Endodermal cell (in vitro differentiated cells): ENCODE measurements around the gene SPATA32. TPM values are rescaled to one million over a fixed set of nuclear protein-coding genes. Genes with fewer than 3 reads are reported as not detected.

Experiments
- DNase-seq: peaks from one replicate; pipeline ENCODE4 v3.0.0-alpha.2; 2017
- H3K27ac ChIP-seq: 2 replicates; pipeline ENCODE4 v1.5.1; 2013; ENCODE audit warnings: mild to moderate bottlenecking, low read depth, low read length, moderate library complexity
- H3K27me3 ChIP-seq: 2 replicates; pipeline ENCODE4 v1.6.1; 2013; ENCODE audit warnings: mild to moderate bottlenecking, low read length, moderate library complexity; ENCODE audit not compliant: insufficient read depth, control insufficient read depth, poor library complexity, severe bottlenecking
- H3K36me3 ChIP-seq: 2 replicates; pipeline ENCODE4 v1.7.0; 2013; ENCODE audit warnings: mild to moderate bottlenecking, low read length, moderate library complexity; ENCODE audit not compliant: control insufficient read depth, insufficient read depth
- H3K4me1 ChIP-seq: one replicate; pipeline ENCODE4 v1.7.0; 2013; ENCODE audit warnings: low read length; ENCODE audit not compliant: control insufficient read depth, insufficient read depth
- H3K4me3 ChIP-seq: 2 replicates; pipeline ENCODE4 v1.5.1; 2013; ENCODE audit warnings: mild to moderate bottlenecking, low read length, moderate library complexity
- H3K9ac ChIP-seq: 2 replicates; pipeline ENCODE4 v1.6.1; 2013; ENCODE audit warnings: mild to moderate bottlenecking, low read length, moderate library complexity; ENCODE audit not compliant: poor library complexity, severe bottlenecking; ENCODE audit errors: extremely low read depth
- H3K9me3 ChIP-seq: 2 replicates; pipeline ENCODE4 v1.6.1; 2013; ENCODE audit warnings: mild to moderate bottlenecking, low read length, moderate library complexity; ENCODE audit not compliant: control insufficient read depth
- H3K27ac Mint-ChIP-seq: 2 replicates; pipeline ENCODE4 v1.8.0; 2020; ENCODE audit warnings: mixed read lengths
- H3K27me3 Mint-ChIP-seq: 2 replicates; pipeline ENCODE4 v1.8.0; 2021; ENCODE audit warnings: mild to moderate bottlenecking, mixed read lengths; ENCODE audit not compliant: insufficient read depth
- H3K36me3 Mint-ChIP-seq: 2 replicates; pipeline ENCODE4 v1.8.0; 2020; ENCODE audit warnings: low read depth, mixed read lengths
- H3K4me1 Mint-ChIP-seq: 2 replicates; pipeline ENCODE4 v1.8.0; 2020; ENCODE audit warnings: mixed read lengths
- H3K4me3 Mint-ChIP-seq: 2 replicates; pipeline ENCODE4 v1.8.0; 2020; ENCODE audit warnings: mild to moderate bottlenecking, moderate library complexity, mixed read lengths
- H3K9me3 Mint-ChIP-seq: 2 replicates; pipeline ENCODE4 v1.8.0; 2020; ENCODE audit warnings: mild to moderate bottlenecking, mixed read lengths
- WGBS, 2 experiments: methylation state at CpG; one replicate each; pipeline versions ENCODE4 v1.1.5 to v1.1.7; 2013; ENCODE audit warnings: missing lambda C conversion rate in 2 of 2, mixed read lengths in 1 of 2; ENCODE audit not compliant: insufficient coverage in 1 of 2, insufficient read length in 1 of 2; 5-methylcytosine and 5-hydroxymethylcytosine counted together
- total RNA-seq, 2 donors: library from RNA; stranded (reverse); fragmentation: NEBNext Ultra II Directional in 1 of 2; extraction: Animal tissue kit (Norgen Biotek cat#: 25700) in 1 of 2; gene quantifications; 2 replicates in 1 of 2; 3 replicates in 1 of 2; pipeline ENCODE4 v1.2.1, GENCODE V29; 2021
- TF ChIP-seq, protein P1 (sequence below): fragments of 200-600 bp; sonication (generic); conservative IDR thresholded peaks from 2 replicates; pipeline ENCODE4 v1.5.0; 2021; ENCODE audit warnings: antibody characterized with exemption, mild to moderate bottlenecking

The SPATA32 gene
- total RNA-seq, 2 donors from 2014 or later: 0.18 TPM; not detected in 1

DNA sequence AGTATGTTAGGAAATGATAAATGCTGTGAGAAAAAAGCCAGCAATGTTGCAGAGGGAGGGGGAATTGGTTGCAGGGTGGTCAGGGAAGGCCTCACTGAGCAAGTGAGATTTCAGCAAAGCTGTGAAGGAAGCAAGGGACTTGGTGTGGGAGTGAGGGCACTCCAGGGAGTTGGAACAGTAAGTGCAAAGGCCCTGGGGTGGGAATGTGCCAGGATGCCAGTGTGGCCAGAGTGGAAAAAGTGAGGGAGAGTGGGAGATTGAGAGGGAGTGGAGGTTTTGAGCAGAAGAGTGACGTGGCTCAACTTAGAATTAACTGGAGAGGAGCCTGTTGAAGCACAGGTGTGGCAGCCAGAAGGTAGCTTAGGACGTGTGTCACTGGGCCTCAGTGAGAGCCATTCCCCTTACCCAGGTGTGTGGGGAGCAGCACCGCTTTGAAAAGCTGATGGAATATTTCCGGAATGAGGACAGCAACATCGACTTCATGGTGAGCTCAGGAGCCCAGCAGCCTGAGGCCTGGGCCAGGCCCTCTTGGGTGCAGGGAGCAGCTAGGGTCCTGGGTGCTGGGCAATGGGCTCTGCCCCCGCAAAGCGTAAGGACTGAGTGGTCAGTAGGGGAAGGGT, 23.6 kb downstream of the SPATA32 start:
- no peak overlapping the region for H3K4me3 Mint-ChIP-seq
- H3K36me3 ChIP-seq: no peaks in the 10 kb centered on the region
- WGBS, 2 experiments: 94 to 100% methylated on average over 3 to 7 of the region's 7 CpGs

DNA sequence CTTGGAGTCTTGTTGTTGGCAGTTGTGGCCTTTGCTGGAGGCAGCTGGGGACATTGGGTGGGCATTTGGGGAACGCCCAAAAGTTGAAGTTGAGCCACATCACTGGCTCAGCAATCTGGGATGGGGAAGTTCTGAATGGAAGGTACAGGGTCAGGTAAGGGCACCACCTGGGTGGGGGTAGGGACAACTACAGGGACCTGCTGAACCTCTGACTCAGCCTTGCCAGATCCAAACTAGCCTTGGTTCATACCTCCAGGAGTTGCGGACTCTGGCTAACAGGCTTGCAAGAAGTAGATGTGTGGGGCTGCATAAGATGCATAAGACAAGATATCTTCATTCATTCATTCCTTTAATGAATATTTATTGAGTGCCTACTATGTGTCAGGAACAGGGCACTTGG, 24.2 kb downstream of the SPATA32 start:
- Mint-ChIP-seq H3K36me3 (no peaks in the 10 kb centered on the region), H3K4me1 (peaks cover 8% of the 10 kb centered on the region), H3K27me3 (peaks cover 76% of the 10 kb centered on the region), H3K9me3 (no peaks in the 10 kb centered on the region), H3K27ac (no peak overlapping the region), H3K4me3 (no peak overlapping the region)
- Histone ChIP-seq H3K27me3 (peaks cover 48% of the 10 kb centered on the region), H3K4me3 (no peak overlapping the region), H3K36me3 (no peaks in the 10 kb centered on the region), H3K4me1 (no peaks in the 10 kb centered on the region), H3K9ac (no peak overlapping the region), H3K9me3 (no peaks in the 10 kb centered on the region), H3K27ac (no peak overlapping the region)
- DNase-seq: no peak
- WGBS, 2 experiments: 87% methylated on average over 2 of the region's 2 CpGs; no CpG with 5 or more reads in 1 of the 2 experiments
- TF ChIP-seq, protein P1, sequence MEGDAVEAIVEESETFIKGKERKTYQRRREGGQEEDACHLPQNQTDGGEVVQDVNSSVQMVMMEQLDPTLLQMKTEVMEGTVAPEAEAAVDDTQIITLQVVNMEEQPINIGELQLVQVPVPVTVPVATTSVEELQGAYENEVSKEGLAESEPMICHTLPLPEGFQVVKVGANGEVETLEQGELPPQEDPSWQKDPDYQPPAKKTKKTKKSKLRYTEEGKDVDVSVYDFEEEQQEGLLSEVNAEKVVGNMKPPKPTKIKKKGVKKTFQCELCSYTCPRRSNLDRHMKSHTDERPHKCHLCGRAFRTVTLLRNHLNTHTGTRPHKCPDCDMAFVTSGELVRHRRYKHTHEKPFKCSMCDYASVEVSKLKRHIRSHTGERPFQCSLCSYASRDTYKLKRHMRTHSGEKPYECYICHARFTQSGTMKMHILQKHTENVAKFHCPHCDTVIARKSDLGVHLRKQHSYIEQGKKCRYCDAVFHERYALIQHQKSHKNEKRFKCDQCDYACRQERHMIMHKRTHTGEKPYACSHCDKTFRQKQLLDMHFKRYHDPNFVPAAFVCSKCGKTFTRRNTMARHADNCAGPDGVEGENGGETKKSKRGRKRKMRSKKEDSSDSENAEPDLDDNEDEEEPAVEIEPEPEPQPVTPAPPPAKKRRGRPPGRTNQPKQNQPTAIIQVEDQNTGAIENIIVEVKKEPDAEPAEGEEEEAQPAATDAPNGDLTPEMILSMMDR: no peak

More for the DNA sequence above, 23.6 kb downstream of the SPATA32 start:
- Mint-ChIP-seq H3K27ac (no peak overlapping the region), H3K36me3 (no peaks in the 10 kb centered on the region), H3K4me1 (peaks cover 8% of the 10 kb centered on the region), H3K27me3 (peaks cover 76% of the 10 kb centered on the region), H3K9me3 (no peaks in the 10 kb centered on the region)
- no peak overlapping the region for H3K4me3 ChIP-seq
- no peaks in the 10 kb centered on the region for H3K9me3 ChIP-seq
- DNase-seq: no peak
- TF ChIP-seq, protein P1: no peak
- H3K9ac ChIP-seq: no peak overlapping the region
- no peaks in the 10 kb centered on the region for H3K4me1 ChIP-seq
- H3K27me3 ChIP-seq: peaks cover 48% of the 10 kb centered on the region
- H3K27ac ChIP-seq: no peak overlapping the region

DNA sequence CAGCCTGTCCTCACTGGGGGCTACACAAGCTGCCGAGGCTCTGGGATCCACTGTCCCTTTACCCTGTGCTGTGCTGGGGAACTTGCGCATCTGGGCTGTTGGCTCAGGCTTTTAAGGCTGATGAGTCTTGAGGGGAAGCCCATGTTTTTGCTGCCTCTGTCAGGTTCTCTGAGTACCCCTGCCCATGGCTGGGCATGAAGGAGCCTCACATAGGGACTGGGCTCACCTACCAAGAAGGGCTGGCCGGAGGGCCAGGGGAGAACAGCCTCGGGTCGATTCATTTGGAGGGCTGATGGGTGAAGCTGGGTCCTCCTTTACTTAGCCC, 25.6 kb downstream of the SPATA32 start:
- no peak overlapping the region for H3K4me3 Mint-ChIP-seq
- H3K27me3 Mint-ChIP-seq: peaks cover 78% of the 10 kb centered on the region
- no peaks in the 10 kb centered on the region for H3K36me3 Mint-ChIP-seq

More for the DNA sequence above, 25.6 kb downstream of the SPATA32 start:
- Mint-ChIP-seq H3K27ac (no peak overlapping the region), H3K4me1 (peaks cover 7% of the 10 kb centered on the region), H3K9me3 (no peaks in the 10 kb centered on the region)
- Histone ChIP-seq H3K4me1 (no peaks in the 10 kb centered on the region), H3K9me3 (no peaks in the 10 kb centered on the region), H3K4me3 (no peak overlapping the region), H3K9ac (no peak overlapping the region), H3K27ac (no peak overlapping the region), H3K36me3 (no peaks in the 10 kb centered on the region), H3K27me3 (peaks cover 47% of the 10 kb centered on the region)
- DNase-seq: no peak
- WGBS, 2 experiments: 80 to 85% methylated on average over 4 to 5 of the region's 5 CpGs
- TF ChIP-seq, protein P1: no peak
